Keratinocyte (primary cell): Measurements from ENCODE around the gene KIF21B. TPM values are rescaled to one million over a fixed set of nuclear protein-coding genes. Genes with fewer than 3 reads are reported as not detected.

ENCODE experiments used
- DNase-seq: peaks from one replicate; pipeline ENCODE4 v3.0.0-alpha.2; 2011; ENCODE audit warnings: low read depth, missing footprints, low spot score
- FAIRE-seq: peaks from 2 replicates; lab custom pipeline; 2011; peaks lifted over from hg19 to GRCh38; lab: Jason Lieb, UNC
- H2AFZ ChIP-seq: 2 replicates; pipeline ENCODE4 v1.6.0; 2012; ENCODE audit warnings: low read length, control low read depth, inconsistent platforms; ENCODE audit not compliant: control insufficient read depth
- H3K27ac ChIP-seq: 2 replicates; pipeline ENCODE4 v1.5.1; 2011; ENCODE audit warnings: low read length; ENCODE audit not compliant: control insufficient read depth, insufficient read depth
- H3K27me3 ChIP-seq: 3 replicates; pipeline ENCODE4 v1.6.0; 2011; ENCODE audit warnings: low read length; ENCODE audit not compliant: control insufficient read depth, insufficient read depth; ENCODE audit errors: extremely low read depth
- H3K36me3 ChIP-seq, 2 experiments: 2 replicates in 1 of 2; 3 replicates in 1 of 2; pipeline ENCODE4 v1.5.1; 2011; ENCODE audit warnings: low read length in 2 of 2, mild to moderate bottlenecking in 1 of 2; ENCODE audit not compliant: control insufficient read depth in 2 of 2, insufficient read depth in 2 of 2; ENCODE audit errors: extremely low read depth in 1 of 2
- H3K4me1 ChIP-seq: 3 replicates; pipeline ENCODE4 v1.5.1; 2011; ENCODE audit warnings: low read length; ENCODE audit not compliant: control insufficient read depth, insufficient read depth; ENCODE audit errors: extremely low read depth
- H3K4me2 ChIP-seq: 3 replicates; pipeline ENCODE4 v1.6.0; 2011; ENCODE audit warnings: low read depth, low read length; ENCODE audit not compliant: control insufficient read depth, insufficient read depth; ENCODE audit errors: extremely low read depth
- H3K4me3 ChIP-seq, 3 experiments: fragments of 200-600 bp in 1 of 3; sonication (generic) in 1 of 3; 2 replicates in 2 of 3; 3 replicates in 1 of 3; pipeline ENCODE4 v1.5.1; 2011 to 2016; ENCODE audit warnings: low read length in 3 of 3, mild to moderate bottlenecking in 3 of 3, control low read depth in 2 of 3, inconsistent platforms in 1 of 3, low read depth in 1 of 3, mixed read lengths in 1 of 3, mixed run types in 1 of 3, moderate library complexity in 1 of 3; ENCODE audit not compliant: control insufficient read depth in 2 of 3, insufficient read depth in 2 of 3; ENCODE audit errors: extremely low read depth in 1 of 3
- H3K79me2 ChIP-seq: 2 replicates; pipeline ENCODE4 v1.6.0; 2012; ENCODE audit warnings: low read length; ENCODE audit not compliant: control insufficient read depth, insufficient read depth
- H3K9ac ChIP-seq: 3 replicates; pipeline ENCODE4 v1.6.0; 2011; ENCODE audit warnings: low read length; ENCODE audit not compliant: control insufficient read depth, insufficient read depth; ENCODE audit errors: extremely low read depth
- H3K9me1 ChIP-seq: 3 replicates; pipeline ENCODE4 v1.6.0; 2011; ENCODE audit warnings: low read length; ENCODE audit not compliant: control insufficient read depth, insufficient read depth; ENCODE audit errors: extremely low read depth
- H3K9me3 ChIP-seq: 2 replicates; pipeline ENCODE4 v1.5.1; 2012; ENCODE audit warnings: low read depth, low read length; ENCODE audit not compliant: control insufficient read depth
- H4K20me1 ChIP-seq: 3 replicates; pipeline ENCODE4 v1.6.0; 2011; ENCODE audit warnings: low read length; ENCODE audit not compliant: control insufficient read depth, insufficient read depth; ENCODE audit errors: extremely low read depth
- CTCF ChIP-seq, 3 experiments: IDR thresholded peaks in 1 of 3; conservative IDR thresholded peaks in 1 of 3; optimal IDR thresholded peaks in 1 of 3; 2 replicates in 2 of 3; 3 replicates in 1 of 3; pipeline versions ENCODE3 to v1.5.1; 2011; ENCODE audit warnings: low read length in 3 of 3, mild to moderate bottlenecking in 3 of 3, moderate library complexity in 2 of 3, control low read depth in 1 of 3, inconsistent platforms in 1 of 3; ENCODE audit not compliant: insufficient read depth in 2 of 3; ENCODE audit errors: extremely low read depth in 1 of 3
- EZH2 ChIP-seq: IDR thresholded peaks from one replicate; pipeline ENCODE4 v1.6.1; 2012; ENCODE audit warnings: inconsistent platforms, mild to moderate bottlenecking, low read length, moderate library complexity
- dilution Hi-C: fragments of 300-500 bp; cut with MboI; formaldehyde crosslinking; loops from one replicate; pipeline ENCODE4 v1.7.0; 2020; ENCODE audit warnings: low sequenced_read_pairs; ENCODE audit not compliant: extremely low pct_ligation_motif_present
- polyA plus RNA-seq, 5 experiments: library from polyadenylated mRNA; depleted of rRNA in 3 of 5; stranded (reverse) in 3 of 5; stranded (forward) in 1 of 5; unstranded in 1 of 5; fragments of >200 nt; gene quantifications; 1 replicate in 1 of 5; 2 replicates in 3 of 5; 3 replicates in 1 of 5; pipeline versions ENCODE4 v1.2.1 to v1.2.3, GENCODE V29; 2011 to 2012; ENCODE audit warnings: missing spikeins in 2 of 5, low read depth in 1 of 5, low replicate concordance in 1 of 5

The KIF21B gene
- polyA plus RNA-seq, 1 donor (not counting 4 experiments of a cell fraction or from before 2014, with no cell fraction given), result 0.17 TPM

DNA sequence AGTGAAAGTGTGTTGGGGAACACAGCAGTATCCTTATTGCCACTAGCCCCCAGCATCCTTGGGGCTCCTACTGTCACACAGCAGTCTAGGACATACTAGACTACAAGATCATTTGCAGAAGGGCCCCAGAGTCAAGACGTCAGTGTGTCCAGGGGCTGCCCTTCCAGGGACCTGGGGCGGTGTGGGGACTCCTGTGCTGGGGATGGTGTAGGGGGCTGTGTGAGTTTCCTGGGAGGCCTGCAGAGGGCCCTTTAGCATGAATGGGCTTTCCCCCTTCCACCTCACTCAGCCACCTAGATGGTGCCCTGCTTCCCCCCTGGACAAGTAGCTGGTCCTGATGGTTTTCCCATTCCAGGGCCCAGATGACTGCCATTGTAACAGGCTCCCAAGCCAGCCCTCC, 17.5 kb upstream of the KIF21B start:
- dilution Hi-C loops, result no loop called here
- no peak for FAIRE-seq

DNA sequence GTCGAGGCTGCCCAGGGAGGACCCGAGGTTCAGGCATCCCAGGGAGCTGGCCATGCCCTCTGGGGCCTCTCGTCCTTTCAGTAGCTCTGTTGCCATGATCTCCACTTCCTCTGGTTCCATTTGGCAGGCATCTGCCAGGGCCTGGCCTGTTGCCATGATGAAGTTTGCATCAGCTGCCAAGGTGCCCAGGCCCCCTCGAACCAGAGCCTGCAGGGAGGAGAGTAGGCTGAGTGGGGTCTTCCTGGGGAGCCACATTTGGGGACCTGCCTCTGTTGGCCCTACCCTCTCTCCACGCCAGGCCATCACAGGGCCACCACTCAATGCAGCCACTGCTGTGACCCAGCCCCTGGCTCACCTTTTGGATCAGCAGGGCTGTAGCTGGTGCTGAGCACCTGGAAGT, 16.4 kb upstream of the KIF21B start:
- Histone ChIP-seq H3K27ac (no peak overlapping the region), H3K9ac (no peak overlapping the region), H3K9me3 (no peaks in the 10 kb centered on the region), H3K4me3 (no peak overlapping the region), H3K4me1 (no peaks in the 10 kb centered on the region), H4K20me1 (no peaks in the 10 kb centered on the region), H2AFZ (no peak overlapping the region), H3K4me2 (no peak overlapping the region), H3K36me3 (no peaks in the 10 kb centered on the region), H3K27me3 (peaks cover 5% of the 10 kb centered on the region), H3K9me1 (no peaks in the 10 kb centered on the region), H3K79me2 (no peaks in the 10 kb centered on the region)
- dilution Hi-C loops, result no loop called here
- FAIRE-seq (no peak), DNase-seq (no peak)
- TF ChIP-seq EZH2 (no peak), CTCF (optimal IDR thresholded peaks at IDR 0.05 in 1 of 3, IDR thresholded peaks at IDR 0.05 in 1 of 3, conservative IDR thresholded peaks at IDR 0.05 in 1 of 3; ENCODE audit: extremely low read depth in 1 of 3, insufficient read depth in 2 of 3, low read length in 3 of 3) (no peak)

More for the DNA sequence above, 17.5 kb upstream of the KIF21B start:
- no peaks in the 10 kb centered on the region for H4K20me1 ChIP-seq
- no peaks in the 10 kb centered on the region for H3K36me3 ChIP-seq
- H3K9me3 ChIP-seq, result no peaks in the 10 kb centered on the region
- no peak overlapping the region for H2AFZ ChIP-seq
- H3K9ac ChIP-seq, result no peak overlapping the region
- H3K4me2 ChIP-seq, result no peak overlapping the region
- H3K9me1 ChIP-seq, result no peaks in the 10 kb centered on the region
- H3K27ac ChIP-seq, result no peak overlapping the region
- DNase-seq, result no peak
- peaks cover 5% of the 10 kb centered on the region for H3K27me3 ChIP-seq
- H3K4me3 ChIP-seq, result no peak overlapping the region
- no peak for TF ChIP-seq CTCF (optimal IDR thresholded peaks at IDR 0.05 in 1 of 3, IDR thresholded peaks at IDR 0.05 in 1 of 3, conservative IDR thresholded peaks at IDR 0.05 in 1 of 3; ENCODE audit: extremely low read depth in 1 of 3, insufficient read depth in 2 of 3, low read length in 3 of 3)
- no peak for TF ChIP-seq EZH2
- H3K4me1 ChIP-seq, result no peaks in the 10 kb centered on the region
- H3K79me2 ChIP-seq, result no peaks in the 10 kb centered on the region
